ENCODE results near the gene FRY. TPM values are rescaled to one million over a fixed set of nuclear protein-coding genes. Genes with fewer than 3 reads are reported as not detected.

The FRY gene
- polyA plus RNA-seq, 3 donors = 53.5 to 59.8 (median 58.9) TPM

DNA sequence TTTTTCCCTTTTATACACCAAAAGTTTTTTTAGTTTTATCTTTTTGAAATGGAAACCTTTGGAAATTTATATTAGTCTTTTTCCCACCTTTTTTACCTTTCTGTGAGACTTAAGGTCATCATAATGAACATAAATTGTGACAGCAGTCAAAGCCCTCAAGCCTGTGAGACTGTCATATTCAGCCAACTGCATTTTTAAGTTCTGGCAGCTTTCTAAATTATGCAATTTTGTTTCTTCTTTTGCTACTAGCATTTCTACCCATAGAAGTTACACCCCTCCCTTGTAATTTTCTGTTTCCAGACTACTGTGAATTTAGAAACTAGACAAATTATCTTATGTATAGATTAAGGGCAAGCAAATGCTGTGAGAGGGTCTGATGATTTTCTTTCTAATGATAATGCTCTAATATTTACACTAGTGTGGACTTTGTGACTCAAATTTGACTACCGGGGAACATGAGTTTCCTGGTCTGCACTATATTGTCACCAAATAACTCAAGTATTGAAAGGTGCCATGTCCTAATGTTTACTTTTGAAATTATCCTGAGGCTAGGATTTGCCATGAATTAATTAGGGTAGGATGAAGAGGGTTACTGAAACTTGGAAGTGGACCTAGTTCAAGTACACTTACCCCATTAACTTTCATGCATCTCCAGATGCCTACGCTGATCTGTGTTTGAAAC lies 43.7 kb downstream of the FRY start:
- no peak for DNase-seq (ENCODE audit: low read depth in 3 of 3, low spot score in 2 of 3)

DNA sequence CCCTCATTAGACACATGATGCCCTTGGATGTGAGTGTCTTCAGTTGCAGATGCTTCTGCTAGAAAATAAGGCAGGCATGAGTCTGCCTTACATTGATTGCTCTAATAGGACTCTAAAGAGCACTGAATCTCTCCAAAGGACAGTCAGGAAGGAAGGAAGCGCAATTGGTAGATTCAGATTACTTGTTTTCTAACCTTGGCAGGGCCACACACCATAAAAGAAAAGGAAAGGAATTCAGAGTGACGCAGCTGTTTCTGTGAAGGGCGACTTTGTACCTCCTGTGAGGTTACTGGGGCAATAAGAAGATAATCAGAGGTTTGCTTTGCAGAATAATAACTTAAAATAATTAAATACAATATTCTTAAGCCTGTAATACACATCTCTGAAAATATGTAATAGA lies 48.0 kb downstream of the FRY start:
- DNase-seq (ENCODE audit: low read depth in 3 of 3, low spot score in 2 of 3) = no peak

DNA sequence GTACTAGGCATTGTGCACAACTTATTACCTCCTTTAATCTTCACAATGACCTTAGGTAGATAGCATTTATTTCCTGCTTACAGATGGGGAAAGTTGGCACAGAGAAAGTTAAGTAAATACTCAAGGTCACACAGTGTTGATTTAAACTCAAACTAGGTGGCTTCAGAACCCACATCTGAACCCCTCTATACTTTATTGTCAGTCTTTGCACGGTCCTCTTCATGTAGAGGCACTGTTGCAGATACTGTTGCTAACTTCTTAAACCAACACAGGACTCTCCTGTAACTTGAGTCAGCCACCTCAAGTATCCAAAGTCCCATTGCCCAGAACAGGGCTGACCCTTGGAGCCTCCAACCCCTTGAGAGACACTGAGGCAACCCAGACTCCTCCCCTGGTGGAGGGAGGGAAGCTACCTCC lies 48.8 kb downstream of the FRY start:
- no peak for DNase-seq (ENCODE audit: low read depth in 3 of 3, low spot score in 2 of 3)

DNA sequence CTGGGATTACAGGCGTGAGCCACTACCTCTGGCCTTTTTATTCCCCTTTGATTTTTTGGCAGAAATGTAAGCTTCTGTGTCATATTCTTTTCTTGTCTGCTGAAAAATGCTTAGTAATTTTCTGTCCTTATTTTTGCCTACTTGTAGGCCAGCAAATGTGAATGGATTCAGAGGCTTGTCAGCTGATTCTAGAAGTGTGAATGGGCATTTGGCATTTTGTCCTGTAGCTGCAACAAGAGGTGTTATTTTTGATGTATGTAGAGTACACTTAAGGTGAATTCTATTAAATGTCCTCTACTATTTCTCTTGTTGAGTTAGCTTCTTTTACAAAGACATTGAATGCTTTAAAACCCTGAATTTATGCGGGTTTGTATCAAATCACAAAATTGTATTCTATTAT lies 50.0 kb downstream of the FRY start:
- DNase-seq (ENCODE audit: low read depth in 3 of 3, low spot score in 2 of 3) = no peak

DNA sequence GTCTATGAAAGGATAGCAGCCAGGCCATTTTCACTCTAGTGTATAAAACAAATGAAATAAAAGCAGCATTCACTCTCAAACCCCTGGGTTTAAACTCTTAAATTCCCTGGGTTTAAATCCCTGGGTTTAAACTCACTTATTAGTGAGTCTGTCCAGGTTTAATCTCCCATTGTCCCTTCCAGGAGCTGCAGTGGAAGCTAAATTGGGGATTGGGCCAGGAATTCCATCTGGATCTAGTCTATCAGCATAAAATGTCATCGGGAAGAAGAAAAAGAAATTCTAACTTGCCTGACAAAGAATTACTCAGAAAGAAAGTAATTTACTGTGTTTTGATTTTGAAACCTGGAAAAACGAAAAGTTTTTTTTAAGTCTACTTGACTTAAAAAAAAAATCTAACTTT lies 54.8 kb downstream of the FRY start:
- DNase-seq (ENCODE audit: low read depth in 3 of 3, low spot score in 2 of 3) = no peak

DNA sequence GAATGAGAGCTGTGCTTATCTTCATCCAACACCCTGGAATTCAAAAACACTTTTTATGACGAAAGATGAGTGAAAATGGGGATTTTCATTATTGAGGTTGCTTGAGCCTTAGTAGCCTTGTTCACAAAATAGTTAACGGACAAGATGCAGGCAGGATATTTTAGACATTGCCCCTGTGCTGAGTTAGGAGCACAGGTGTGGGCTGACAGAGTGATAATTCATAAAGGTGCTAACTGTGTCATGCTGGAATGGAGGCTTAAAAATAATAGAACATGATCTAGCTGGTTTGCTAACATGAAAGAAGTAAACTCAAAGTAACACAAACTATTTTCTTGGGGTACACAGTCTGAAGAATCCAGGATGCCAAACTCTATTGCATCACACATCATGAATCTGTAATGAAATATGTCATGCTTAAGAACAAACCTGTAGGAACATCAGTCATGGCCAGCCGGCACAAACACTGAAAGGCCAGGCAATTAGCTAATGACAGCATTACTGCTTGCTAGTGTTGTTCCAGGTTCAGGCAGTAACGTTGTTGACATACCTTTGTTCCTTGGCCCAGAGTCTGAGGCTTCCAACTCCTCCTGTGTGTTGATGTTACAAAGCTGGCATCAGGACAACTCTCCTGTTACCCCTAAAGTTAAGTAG lies 55.3 kb downstream of the FRY start:
- DNase-seq (ENCODE audit: low read depth in 3 of 3, low spot score in 2 of 3) = no peak

DNA sequence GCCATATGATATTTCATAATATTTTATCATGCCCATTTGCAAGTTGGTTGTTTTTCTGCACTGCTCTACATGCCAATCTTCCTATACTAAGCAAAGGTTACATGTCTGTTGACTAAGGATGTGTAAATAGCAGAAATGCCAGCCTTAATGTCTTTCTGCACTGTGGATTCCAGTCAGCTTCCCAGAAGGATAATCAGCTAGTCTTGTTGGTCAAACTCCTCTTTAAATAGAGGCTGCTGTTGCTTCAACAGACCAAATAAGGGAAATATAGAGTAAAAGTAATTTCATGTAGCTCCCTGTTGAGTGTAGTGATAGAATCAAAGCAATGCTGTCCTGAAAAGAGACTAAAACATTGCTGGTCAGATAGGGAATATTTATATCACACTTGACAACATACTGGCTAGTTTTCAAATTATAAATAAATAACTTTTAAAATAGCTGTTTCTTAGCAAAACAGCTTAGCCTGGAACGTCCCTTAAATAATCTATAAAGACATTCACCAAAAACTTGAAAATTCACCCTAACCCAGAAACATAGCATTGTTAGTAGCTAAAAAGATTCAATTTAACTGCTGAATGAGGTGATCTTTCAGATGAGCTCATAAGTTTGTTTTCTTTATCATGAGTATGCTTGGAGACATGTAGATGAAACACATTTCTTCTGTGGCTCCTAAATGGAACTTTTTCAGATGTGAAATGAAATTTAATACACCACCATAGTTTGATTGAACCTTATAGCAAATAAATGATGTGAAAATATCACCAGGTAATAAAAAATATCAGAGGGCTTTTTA lies 56.6 kb downstream of the FRY start:
- DNase-seq (ENCODE audit: low read depth in 3 of 3, low spot score in 2 of 3) = no peak

DNA sequence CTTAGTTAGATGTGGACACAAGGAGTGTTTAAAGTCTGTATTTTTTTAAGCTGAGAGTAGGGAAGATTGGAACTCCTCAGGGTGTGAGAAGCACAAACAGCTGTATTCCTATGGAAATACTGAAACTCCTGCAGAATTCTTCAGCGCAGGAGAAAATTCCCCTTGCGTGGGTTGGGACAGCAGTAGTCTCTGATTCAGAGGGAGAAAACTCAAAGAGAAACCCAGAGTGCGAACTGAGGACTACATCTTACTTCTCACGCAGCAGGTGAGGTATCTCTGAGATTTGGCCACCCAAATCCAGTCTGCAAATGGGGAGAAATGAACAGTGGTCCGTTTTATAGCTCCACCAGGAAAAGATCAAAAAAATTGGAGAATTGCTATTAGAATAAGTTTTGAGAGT lies 60.9 kb downstream of the FRY start:
- DNase-seq (ENCODE audit: low read depth in 3 of 3, low spot score in 2 of 3) = no peak

DNA sequence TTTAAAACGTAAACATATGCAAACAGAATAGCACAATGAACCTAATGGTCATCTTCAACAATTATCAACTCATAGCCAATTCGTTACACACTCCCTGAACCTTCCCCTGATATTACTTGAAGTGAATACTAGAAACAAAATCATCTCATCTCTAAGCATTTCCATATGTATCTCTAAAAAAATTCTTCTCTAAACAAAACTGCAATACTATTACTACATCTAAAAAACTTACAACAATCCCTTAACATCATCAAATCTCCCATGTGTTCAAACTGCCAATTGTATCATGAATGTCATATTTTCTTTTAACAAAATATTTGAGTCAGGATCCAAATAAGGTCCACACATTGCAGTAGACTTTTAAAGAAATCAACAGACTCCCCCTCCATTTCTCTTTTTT lies 61.4 kb downstream of the FRY start:
- no peak for DNase-seq (ENCODE audit: low read depth in 3 of 3, low spot score in 2 of 3)

DNA sequence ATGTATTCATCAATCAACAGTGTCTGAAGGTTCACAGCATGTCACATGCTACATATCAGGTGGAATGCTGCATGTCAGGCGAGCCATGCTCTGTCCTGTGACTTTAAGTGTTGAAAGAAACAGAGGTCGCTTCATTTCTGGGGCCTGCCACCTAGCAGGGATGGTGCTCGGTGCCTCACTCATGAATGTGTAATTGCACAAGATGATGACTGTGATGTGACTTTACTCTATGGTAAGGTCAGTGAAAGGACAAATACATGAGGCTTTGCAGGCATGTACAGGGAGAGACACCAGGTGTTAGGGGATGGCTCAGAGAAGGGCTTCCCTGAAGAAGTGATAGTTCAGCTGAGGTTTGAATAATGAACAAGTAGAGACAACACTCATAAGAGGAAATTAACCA lies 66.7 kb downstream of the FRY start:
- DNase-seq (ENCODE audit: low read depth in 3 of 3, low spot score in 2 of 3) = no peak

DNA sequence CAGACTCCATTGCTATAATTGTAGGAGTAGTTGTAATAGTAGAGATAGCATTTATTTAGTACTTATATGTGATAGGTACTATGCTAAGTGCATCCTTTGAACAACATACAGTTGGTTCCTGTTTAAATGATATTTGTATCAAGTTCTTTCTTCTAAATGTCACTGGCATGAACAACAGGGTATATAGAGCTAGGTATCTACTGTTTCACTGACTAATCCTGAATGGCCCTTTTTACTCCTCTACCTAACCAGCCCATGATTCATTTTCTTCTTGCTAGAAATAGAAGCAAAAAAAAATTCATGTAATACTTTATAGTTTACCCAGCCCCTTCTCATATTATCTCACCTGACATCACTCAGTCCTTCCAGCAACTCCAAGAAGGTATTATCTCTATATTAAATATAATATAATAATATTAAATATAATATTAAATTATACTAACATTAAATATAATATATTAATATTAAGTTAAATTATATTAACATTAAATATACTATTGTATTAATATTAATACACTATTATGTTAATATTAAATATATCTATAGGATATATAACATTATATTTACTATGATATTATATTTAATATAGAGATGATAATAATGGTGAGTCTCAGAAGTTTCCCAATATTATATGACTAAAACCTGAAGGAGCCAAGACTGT lies 74.2 kb downstream of the FRY start:
- no peak for DNase-seq (ENCODE audit: low read depth in 3 of 3, low spot score in 2 of 3)

DNA sequence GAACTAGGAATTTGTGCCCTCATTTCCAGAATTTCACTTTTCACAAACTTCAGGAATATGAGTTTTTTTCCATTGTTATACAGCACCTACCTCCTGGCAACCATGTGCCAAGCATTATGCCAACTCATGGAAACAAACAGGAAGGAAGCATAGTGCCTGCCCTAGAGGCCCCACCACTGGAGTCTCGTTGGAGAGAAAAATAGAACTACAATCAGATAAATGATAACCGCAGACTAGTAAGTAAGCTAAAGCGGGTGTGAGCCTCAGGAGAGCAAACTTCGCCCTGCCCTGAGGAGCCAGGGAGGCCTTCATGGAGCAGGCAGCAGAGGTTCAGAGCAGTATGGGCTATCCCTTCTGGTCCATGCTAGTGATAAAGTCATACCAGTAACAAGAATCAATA lies 75.9 kb downstream of the FRY start:
- no peak for DNase-seq (ENCODE audit: low read depth in 3 of 3, low spot score in 2 of 3)

DNA sequence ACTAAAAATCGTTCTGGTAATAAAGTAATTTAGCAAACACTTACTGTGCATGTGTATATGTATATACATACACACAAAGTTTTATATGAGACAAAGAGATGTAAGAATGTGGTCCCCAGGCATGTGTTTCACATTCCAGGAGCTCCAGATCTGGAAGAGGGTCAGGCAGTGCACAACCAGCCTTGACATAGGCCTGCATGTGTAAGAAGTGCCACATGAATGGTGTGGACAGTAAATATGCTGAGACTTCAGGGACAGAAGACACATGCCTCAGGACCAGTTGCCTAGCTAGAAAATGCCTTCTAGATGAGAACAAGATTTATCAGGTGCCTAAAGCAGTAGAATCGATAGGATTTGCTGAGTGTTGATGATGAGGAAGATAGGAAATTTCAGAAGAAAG lies 76.4 kb downstream of the FRY start:
- no peak for DNase-seq (ENCODE audit: low read depth in 3 of 3, low spot score in 2 of 3)

DNA sequence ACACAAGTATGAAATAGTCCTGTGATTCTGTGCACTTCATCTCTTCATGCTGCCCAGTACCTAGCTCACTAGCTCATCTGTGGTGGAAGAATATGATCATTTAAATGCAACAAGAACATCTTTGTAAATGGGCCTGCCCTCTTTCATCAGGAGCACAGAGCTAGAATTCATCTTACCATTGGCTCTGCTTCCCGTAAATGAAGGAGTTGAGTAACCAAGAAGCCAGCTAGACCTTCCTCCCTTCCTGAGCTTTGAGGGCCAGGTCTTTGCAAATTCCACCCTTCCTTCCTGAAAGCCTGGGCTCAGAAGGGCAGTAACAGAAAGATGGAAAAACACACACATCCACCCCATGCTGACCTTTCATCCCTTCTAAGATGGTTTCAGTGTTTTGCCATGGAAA lies 82.0 kb downstream of the FRY start:
- DNase-seq (ENCODE audit: low read depth in 3 of 3, low spot score in 2 of 3) = no peak

DNA sequence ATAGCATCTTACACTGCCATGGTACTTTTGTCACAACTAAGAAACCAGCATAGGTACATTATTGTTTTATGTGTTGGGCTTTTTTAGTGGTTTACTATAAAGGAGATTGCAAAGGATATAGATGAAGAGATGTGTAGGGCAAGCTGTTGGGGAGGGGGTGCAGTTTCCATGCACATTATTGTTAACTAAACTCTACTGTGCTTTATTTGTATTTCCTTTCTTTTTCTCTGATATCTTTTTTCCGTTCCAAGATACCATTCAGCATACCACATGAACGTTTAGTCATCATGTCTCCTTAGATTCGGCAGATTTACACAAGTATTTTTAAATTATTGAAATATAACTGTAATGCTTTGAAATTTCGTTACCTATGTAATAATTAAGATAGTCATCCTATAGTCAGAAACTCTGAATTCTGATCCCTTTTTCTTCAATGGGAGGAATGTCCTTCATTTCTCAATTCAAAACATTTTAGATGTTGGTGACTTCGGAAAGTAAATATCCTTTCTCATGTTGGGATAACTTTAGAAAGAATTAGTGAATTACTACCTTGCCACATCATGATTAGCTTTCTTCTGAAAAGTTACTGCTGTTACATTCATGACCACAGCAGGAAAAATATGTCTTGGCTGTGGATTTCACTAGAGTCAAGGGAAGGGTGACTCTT lies 82.8 kb downstream of the FRY start:
- no peak for DNase-seq (ENCODE audit: low read depth in 3 of 3, low spot score in 2 of 3)

DNA sequence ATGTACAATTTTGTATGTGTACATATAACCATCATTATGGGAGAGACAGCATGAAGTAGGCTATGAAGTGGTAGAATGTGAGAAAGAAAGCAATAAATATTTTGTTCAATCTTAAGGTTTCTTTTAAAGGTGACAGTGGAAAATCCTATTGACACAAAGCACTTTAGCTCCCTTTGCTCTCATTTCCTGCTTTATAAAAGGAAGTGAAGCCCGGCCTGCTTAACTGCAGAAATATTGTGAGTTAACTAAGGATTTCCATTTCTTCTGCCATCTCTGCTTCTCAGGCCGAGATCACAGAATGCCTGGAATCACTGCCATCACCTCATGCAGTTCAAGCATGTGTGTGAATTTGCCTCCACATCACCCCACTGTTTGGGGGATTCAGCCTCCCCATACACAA lies 83.5 kb downstream of the FRY start:
- no peak for DNase-seq (ENCODE audit: low read depth in 3 of 3, low spot score in 2 of 3)

DNA sequence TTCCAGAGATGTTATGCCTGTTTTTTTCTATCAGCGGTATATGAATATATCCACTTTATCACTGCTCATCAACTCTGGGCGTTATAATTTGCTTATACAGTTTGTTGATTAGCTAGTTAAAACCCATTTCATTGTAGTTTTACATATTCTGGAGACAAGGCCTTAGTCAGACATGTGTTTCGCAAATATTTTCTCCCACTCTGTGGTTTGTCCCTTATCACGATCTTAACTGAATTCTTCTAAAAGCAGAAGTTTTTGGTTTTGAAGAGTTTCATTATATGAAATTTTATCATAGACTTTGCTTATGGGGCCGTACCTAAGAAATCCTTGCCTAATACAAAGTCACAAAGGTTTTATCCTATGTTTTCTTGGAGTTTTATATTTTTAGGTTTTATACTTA lies 84.6 kb downstream of the FRY start:
- no peak for DNase-seq (ENCODE audit: low read depth in 3 of 3, low spot score in 2 of 3)

DNA sequence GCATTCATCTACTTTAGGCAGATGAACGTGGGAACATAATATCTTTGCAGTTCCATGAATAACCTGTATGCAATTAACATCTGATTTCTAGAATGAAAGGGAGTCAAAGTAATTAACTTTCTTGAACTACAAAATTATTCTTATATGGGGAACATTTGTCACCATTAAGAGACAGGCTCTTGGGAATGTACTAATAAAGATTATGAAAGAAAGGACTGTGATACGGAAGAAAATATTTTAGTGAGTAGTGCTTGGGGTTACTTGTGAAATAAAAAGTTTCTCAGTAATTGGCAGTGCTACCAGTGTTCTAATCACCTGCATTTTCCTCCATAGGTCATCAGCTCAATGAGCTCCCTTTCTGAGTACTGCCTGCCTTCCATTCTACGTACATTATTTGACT lies 85.4 kb downstream of the FRY start:
- DNase-seq (ENCODE audit: low read depth in 3 of 3, low spot score in 2 of 3) = no peak

DNA sequence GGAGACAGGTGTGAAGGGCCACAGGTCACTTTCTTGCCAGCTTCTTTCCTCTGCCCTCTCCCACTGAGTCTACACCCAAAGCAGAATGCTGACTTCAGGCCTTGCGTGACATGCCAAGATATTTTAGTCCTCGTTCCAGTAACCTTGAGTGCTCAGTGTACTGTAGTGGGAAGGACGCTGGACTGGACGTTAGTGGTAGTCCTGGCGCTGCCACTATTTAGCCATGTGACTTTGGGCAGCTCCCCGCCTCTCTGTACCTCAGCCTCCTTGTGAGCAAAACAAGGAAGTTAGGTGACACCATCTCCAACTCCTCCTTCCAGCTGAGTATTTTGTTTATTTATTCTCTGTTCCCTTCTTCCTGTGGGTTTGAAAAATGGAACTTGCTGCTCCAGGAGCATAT lies 86.1 kb downstream of the FRY start:
- DNase-seq (ENCODE audit: low read depth in 3 of 3, low spot score in 2 of 3) = no peak

DNA sequence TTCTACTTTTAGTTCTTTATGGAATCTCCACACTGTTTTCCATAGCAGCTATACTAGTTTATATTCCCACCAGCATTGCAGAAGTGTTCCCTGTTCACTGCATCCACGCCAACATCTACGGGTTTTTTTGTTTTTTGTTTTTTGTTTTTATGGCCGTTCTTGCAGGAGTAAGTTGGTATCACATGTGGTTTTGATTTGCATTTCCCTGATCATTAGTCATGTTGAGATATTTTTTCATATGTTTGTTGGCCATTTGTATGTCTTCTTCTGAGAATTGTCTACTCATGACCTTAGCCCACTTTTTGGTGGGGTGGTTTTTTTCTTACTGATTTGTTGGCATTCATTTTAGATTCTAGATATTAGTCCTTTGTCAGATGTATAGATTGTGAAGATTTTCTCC lies 89.7 kb downstream of the FRY start:
- no peak for DNase-seq (ENCODE audit: low read depth in 3 of 3, low spot score in 2 of 3)

DNA sequence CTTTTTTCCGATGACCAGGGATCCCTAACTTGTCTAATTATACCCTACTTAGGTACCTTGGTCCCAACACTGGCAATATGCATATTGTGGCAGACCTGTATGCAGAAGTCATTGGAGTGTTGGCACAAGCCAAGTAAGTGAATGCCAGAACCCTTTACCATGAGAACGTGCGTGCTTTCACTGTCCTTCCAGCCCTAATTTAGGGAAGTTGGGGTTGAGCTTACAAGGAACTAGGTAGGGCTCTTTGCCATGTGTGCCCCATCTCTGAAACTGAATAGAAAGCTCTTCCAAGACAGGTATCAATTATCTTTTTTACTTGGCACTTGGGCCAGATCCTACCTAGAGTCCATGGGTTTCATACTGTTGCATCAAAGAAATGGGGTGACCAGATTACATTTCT lies 93.2 kb downstream of the FRY start:
- DNase-seq (ENCODE audit: low read depth in 3 of 3, low spot score in 2 of 3) = no peak
